GM21423 (cell line): Measurements from ENCODE around the gene EXOC4.
"Not testable (repeated sequence)": the region's sequence is repeated elsewhere in the genome, so short reads cannot be mapped to it uniquely, and the experiment has no call there.

Source experiments
- ATAC-seq: cut with Tn5 transposase; IDR thresholded peaks from one replicate; pipeline ENCODE4 v1.9.1; 2021; ENCODE audit warnings: mild to moderate bottlenecking, moderate library complexity; ENCODE audit not compliant: unreplicated experiment

The EXOC4 gene

DNA sequence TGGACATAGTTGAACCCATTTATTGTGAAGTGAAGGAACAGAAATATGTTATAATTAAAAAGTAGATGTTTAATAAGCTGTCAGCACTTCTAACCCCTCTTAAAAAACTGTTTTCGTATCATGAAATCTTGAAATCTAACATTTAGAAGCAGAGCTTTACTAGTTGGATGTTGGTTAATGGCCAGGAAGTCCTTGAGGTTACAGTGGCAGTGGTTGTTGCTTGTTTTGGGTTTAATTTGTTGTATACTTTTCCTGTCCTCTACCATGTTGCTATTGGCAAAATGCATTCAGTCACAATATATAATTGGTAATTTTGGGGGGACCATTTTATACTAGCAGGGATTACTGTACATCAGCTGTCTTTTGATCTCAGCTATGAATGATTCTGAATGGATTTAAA is 60.7 kb downstream of the EXOC4 start:
- no peak for ATAC-seq

GRCh38 chr7:133314084-133314483 is 61.2 kb downstream of the EXOC4 start:
- ATAC-seq = no peak

GRCh38 chr7:133315332-133316040 is 62.6 kb downstream of the EXOC4 start:
- ATAC-seq = no peak

DNA sequence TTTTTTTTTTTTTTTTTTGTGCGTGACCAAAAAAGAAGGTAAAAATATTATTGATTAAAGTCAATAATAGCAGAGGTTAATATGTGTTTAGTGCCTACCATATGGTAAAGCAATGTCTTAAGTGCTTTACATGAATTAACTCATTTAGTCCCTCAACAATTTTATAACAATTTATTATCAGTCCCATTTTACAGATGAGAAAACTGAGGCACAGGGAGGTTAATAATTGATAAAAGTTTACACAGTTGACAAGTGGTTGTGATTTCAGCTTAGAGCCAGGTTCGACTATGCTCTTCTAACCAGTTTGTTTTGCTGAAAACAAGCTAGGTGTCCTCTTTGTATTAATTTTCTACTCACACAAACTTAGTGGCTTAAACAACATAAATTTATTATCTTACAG is 67.0 kb downstream of the EXOC4 start:
- ATAC-seq = no peak

GRCh38 chr7:133320891-133321290 is 68.0 kb downstream of the EXOC4 start:
- ATAC-seq = no peak

GRCh38 chr7:133321366-133321765 is 68.5 kb downstream of the EXOC4 start:
- ATAC-seq = not testable (repeated sequence)

- not testable (repeated sequence) for ATAC-seq
Observed at GRCh38 chr7:133326745-133327144, 73.9 kb downstream of the EXOC4 start.

DNA sequence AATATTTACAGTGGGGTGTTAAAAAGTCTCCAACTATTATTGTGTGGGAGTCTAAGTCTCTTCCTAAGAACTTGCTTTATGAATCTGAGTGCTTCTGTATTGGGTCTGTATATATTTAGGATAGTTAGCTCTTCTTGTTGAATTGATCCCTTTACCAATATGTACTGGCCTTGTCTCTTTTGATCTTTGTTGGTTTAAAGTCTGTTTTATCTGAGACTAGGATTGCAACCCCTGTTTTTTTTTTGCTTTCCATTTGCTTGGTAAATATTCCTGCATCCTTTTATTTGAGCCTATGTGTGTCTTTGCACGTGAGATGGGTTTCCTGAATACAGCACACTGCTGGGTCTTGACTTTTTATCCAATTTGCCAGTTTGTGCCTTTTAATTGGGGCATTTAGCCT is 75.1 kb downstream of the EXOC4 start:
- not testable (repeated sequence) for ATAC-seq

GRCh38 chr7:133330085-133330484 is 77.2 kb downstream of the EXOC4 start:
- ATAC-seq = no peak

DNA sequence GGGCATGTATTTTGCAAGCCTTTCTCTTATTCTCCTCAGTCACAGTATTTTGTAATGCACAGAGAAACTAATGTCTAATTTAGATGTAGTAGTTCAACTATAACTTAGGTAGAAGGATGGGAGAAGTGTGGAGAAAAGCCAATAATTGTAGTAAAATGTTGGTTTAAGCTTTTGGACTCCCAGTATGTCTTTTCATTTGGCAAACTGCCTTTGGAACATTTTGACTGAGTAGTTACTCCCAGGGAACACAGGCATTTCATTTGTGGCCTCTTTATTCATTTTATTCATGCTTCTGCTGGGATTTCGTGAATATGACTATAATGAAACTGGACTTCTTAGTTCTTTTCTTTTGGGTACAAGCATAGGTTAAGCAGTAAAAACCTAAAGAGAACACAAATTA is 79.0 kb downstream of the EXOC4 start:
- no peak for ATAC-seq

- no peak for ATAC-seq
Observed at GRCh38 chr7:133339772-133340171, 86.9 kb downstream of the EXOC4 start.

DNA sequence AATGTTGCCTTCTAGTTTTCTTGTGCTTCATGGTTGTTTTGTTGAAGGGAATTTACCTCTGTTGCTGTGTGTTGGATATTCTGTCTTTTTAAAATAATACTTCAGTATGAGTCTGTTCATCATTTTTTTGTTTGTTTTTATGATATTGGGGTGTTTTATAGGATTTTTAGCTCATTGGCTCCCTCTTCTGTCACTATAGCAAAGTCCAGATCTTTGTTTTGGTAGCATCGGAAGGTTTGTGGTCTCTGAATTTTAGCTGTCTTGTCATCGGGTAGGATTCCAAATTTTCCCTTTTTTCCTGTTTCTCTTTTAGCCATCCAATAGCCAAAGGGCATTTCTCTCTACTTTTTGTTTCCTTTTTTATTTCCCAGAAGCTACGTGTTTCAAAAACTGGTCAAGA is 91.4 kb downstream of the EXOC4 start:
- ATAC-seq = no peak

DNA sequence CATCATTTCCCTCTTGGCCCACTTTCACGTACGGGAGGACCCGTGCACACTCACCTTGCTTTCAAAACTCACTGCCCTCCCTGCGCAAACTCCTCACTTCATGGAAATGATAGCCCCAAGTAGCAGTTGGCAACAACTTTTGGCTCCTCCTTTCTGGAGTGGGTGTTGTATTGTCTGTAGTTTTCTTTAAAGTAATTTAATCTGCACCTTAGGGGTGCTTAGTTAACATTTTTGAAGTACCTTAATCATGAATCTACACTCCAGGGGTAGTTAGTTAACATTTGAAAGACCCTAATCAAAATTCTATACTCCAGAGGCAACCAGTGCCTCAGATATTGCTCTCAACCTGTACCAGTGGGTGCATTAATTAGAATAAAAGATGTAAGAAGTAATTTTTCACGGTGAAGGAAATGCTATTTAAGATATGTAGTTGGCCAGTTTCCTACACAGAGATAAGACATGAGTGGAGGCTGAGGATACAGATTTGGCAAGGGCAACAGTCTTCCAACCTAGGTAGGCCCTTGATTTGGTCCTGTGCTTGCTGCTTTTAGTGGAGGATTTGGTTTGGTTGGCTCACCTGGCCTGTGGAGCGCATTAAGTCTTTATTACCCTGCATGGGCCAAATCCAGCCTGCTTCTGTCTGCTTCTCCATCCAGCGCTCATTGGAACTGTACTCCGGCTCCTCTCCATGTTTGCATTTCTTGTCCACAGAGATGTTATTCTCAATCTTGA is 93.0 kb downstream of the EXOC4 start:
- no peak for ATAC-seq

DNA sequence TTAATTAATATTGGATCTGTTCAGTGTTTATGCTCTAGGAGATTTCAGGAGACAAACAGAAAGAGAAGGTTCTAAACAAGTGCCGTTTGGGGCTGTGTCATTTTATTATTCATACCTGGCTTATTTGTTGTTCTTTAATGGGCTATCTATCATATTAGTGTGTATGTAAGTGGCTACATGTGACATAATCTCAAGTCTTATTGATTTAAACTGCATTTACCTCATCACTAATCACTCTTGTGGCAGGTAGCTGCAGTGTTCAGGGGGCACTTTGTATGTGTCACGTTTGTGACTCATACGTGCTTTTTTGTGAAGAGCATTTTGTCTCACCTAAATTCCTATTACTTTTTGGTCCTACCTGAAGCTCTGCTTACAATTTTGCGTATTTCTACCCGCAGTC is 95.4 kb downstream of the EXOC4 start:
- ATAC-seq = no peak

GRCh38 chr7:133349101-133349500 is 96.2 kb downstream of the EXOC4 start:
- no peak for ATAC-seq

GRCh38 chr7:133352430-133352829 is 99.6 kb downstream of the EXOC4 start:
- ATAC-seq = no peak

- ATAC-seq = no peak
Observed at GRCh38 chr7:133353775-133354174, 100.9 kb downstream of the EXOC4 start.

GRCh38 chr7:133354546-133355324 is 101.9 kb downstream of the EXOC4 start:
- ATAC-seq = no peak

DNA sequence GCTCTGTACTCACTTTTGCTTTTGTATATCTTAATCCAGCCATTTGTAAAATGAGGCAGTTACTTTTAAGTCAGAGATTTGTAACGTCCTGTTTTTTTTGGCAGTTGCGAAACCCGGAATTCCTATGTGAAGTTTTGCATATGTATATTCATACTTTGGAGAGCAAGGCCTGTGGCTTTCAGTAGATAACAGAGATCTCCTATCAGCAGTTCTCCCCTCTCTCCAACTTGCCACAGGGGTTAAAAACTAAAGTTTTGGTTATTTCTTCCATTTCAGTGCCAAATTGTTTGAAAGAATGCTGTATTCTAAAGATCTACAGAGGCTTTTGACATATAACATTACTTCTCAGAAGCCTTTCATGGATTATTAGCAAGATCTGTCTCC is 102.4 kb downstream of the EXOC4 start:
- no peak for ATAC-seq

GRCh38 chr7:133355822-133356221 is 102.9 kb downstream of the EXOC4 start:
- ATAC-seq = no peak

DNA sequence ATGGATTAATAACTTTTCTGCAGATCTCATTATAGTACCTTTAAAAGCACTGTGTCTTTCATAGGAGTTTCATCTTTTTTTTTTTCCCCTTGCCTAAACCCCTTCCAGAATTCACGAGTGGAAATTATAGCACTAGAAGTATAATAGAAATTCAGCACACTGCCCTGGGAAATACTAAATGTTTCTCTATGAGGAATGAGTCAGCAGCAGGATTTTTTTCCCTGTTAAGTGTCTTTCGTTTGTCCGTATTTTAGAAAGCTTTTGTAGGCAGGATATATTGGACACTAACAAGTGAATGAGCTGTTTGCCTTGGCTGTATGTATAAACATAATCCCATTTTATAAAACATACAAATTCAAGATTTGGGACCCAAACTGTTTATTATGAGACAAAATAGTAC is 105.8 kb downstream of the EXOC4 start:
- ATAC-seq = no peak

DNA sequence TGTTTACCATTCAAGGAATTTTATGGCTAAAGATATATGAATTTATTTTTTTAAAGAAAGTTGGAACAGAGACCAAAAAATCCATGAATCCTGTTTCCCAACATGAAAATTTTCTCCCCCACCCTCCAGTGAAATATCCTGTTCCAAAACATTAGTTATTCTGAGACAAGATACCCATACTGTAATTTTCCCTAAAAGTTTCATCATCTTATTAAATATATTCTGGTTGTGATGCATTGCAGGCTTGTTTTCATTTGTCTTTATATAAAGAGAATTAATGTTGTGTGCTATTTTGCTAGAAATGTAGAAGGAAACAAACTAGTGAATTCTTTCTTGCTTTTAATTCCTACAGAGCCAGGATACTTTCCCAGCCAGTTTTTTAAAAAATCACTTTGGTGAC is 106.6 kb downstream of the EXOC4 start:
- ATAC-seq = no peak
